SK-N-DZ (cell line): Measurements from ENCODE around the gene PLPP4.

Experiments
- DNase-seq: peaks from one replicate; pipeline ENCODE4 v3.0.0-alpha.2; 2015; ENCODE audit warnings: low spot score

The PLPP4 gene

DNA sequence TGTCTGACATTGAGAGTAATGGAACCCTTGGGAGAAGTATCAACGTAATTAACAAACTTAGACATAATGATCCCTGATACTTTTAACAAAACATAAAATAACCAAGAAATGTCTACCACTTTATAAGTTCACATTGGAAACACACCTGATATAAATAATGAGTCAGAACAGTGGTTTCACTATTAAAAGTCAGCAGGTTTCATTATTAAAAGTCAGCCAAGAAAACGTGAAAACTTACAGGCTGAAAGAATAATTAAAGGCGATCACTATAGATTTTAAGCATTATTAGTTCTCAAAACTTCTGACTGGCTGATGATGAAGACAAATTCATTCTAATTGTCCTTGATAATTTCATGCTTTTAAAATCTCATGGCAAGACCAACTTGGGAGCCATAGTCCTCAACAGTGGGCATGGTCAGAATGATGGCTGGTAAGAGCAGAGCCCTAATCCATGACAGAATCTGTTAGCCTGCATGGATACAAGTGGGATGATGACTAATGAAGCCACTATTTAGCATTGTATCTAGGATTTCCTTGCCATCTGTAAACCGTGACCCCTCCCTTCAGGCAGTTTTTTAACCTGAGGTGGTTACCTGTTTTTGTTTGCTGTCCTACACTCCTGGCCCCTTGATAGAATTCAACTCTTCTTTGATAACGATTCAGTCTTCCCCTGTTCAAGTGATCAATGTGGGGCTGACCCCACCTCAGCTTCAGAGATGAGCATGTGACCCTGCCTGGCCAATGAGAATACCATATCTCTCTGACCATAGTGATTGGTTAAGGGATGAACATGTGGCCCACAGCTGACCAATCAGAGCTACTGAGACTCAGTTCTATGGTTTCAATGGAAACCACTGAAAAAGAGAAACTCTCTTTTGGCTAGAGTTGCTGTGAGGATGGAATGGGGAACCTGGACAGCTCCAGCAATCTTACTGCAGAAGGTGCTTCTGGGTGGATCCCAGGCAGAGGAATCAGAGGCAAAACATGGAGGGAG is 151.0 kb downstream of the PLPP4 start:
- DNase-seq, result no peak

DNA sequence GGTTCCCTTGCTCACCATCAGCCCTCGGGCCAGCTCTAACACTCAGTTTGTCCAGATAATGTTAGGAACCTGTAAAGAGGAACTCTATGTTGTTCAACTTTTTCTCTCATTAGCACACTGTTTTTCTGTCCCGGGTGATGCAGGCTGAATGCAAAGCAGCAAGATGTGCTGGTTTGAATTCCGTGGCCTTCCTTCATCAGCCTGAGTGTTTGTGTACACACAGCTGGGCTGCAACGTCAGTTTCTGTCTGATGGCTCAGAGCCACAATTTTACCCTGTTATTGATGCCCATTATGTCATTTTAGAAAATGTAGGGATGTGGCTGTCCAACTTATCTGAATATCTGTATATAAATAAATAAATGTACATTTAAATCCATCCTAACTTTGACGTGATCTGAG is 152.0 kb downstream of the PLPP4 start:
- DNase-seq, result no peak

DNA sequence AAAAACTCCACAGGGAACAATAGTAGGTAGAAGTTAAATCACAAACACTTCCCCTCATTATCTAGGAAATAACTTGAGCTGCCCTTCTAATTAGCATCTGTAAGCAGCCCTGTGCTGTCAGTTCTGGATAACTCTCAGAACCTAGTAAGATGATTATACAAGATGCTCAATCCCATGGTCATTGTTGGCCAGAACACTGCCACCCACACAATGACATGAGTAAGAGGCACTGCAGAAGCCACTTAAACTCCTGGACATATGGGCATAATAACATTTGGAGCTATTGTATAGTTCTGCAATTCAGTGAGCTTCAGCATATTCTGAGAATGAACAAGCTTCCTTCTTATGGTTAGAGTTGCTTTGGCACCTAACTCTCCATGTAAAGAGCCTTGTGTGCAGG is 153.8 kb downstream of the PLPP4 start:
- DNase-seq, result no peak

- no peak for DNase-seq
Measured at GRCh38 chr10:120612756-120613155, 155.7 kb downstream of the PLPP4 start.

GRCh38 chr10:120613180-120613579 is 156.2 kb downstream of the PLPP4 start:
- DNase-seq, result no peak

DNA sequence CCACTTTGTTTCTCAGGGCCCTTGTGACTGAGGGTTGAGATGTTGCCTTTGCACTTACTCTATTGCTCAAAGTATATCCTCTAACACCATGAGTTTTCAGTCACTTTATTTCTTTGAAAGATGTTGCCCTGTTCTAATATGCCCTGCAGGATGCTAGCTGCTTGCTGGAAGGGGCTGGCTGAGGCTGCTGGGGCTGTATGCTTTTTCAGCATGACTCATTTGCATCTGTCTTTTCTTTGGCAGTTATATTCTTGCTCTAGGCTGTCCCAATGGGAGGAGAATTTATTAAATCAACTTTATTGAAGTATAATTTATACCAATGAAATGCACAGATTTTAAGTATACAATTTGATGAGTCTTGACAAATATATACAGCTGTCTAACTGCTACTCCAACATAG is 157.7 kb downstream of the PLPP4 start:
- DNase-seq, result no peak

GRCh38 chr10:120616311-120616911 is 159.4 kb downstream of the PLPP4 start:
- DNase-seq, result no peak

DNA sequence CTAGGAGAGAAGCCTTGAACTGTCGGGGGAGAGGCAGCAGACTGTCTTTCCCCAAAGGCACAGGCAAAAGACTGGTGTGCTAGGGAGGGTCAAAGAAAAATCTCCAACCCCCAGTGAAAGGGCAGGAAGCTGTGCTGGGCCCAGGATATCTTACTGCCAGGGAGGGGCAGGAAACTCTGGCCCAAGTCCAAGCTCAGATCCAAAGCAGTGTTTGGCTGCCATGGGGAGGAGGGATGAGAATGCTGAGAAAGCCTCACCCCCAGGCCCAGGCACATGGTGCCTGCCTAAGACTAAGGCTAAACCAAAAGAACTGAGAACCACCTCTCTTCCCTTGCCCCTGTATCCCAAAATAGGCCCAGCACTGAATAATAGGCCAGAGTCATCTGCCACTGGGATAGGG is 171.2 kb downstream of the PLPP4 start:
- no peak for DNase-seq

GRCh38 chr10:120630266-120630665 is 173.2 kb downstream of the PLPP4 start:
- no peak for DNase-seq

DNA sequence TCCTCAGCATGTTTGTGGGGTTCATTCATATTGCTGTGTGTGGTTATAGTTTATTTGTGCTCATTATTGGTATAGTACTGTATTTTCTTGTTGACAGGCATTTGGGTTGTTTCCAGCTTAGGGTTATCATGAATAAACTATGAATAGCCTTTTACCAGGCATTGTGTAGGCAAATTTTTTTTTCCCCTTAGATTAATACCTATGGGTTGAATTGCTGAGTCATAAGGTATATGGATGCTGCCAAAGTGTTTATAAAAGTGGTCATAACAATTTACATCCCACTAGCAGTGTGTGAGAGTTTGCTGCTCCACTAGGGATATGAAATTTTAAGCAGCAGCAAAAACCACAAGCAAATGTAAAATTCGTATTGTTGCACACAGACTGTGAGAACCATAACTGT is 175.0 kb downstream of the PLPP4 start:
- no peak for DNase-seq

- DNase-seq, result no peak
Measured at GRCh38 chr10:120632942-120633341, 175.9 kb downstream of the PLPP4 start.

GRCh38 chr10:120634659-120635058 is 177.6 kb downstream of the PLPP4 start:
- DNase-seq, result no peak
